ENCODE data around the gene TTLL3. TPM values are rescaled to one million over a fixed set of nuclear protein-coding genes. Genes with fewer than 3 reads are reported as not detected.
A peak's percentile ranks its signal among the peaks of the same experiment; 100 is the strongest.

TTLL3 gene
- total and polyA plus RNA-seq, 2 donors (not counting 1 experiment from before 2014, with no cell fraction given), result 84.5 to 168 TPM

DNA sequence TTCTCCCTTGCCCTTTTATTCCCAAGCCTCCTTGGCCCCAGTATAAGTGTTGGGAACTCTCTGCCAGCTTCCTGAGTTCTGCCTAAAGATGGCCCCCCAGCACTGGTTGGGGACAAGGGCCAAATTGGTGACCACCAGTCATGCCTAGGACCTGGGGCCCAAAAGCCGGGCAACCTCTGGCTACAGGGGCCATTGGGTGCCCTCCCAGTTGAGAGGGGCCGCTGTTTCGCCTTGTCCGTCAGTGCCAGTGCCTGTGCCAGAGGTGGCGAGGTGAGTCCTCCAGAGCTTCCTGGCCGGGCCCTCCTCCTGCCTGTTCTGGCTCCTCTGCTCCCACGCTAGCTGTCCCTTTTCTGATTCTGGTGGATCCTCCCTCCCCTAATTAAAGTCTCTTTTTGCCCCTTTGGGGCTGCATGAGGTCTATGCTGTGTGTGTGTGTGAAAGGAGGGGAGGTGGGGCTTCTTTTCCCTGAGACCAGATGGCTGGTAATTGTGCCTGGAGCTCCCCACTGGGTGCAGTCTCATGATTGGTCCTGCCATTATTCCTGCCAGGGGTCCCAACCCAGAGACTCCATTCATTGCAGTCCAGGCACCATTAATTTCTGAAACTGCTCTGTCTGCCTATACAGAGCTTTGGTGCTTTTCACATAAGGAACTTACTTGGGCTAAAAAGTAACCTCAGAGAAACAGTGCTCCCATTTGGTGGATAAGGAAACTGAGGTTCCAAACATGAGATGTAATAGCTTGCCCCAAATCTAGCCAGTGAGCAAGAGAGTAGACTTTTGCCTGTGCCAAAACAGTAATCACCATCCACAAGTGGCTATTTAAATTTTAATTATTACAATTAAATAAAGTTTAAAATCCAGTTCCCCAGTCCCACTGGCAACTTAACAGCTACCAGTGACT is 3.1 kb upstream of the TTLL3 start:
- CTCF ChIA-PET, result interaction anchor here (1.2 to 2.1 kb wide), 4 partner anchors 10 to 79 kb away, joined by 4 to 6 read pairs (median 5); partner anchors contain the start of gene ARPC4

More for the DNA sequence above, 3.1 kb upstream of the TTLL3 start:
- H4K20me1 ChIP-seq (ENCODE audit: control insufficient read depth, insufficient read depth, low read length, poor library complexity, severe bottlenecking), result peaks cover 25% of the 10 kb centered on the region
- no peak overlapping the region for H3K4me3 ChIP-seq (ENCODE audit: control extremely low read depth in 1 of 5, extremely low read depth in 1 of 5, insufficient read depth in 1 of 5, low read depth in 2 of 5, low read length in 4 of 5)
- H3K4me1 ChIP-seq (ENCODE audit: control insufficient read depth in 2 of 2, insufficient read depth in 2 of 2, low read length in 2 of 2), result peaks cover 24 to 30% of the 10 kb centered on the region in 2 donors
- peaks cover 0 to 41% of the 10 kb centered on the region in 2 experiments for H3K36me3 ChIP-seq (replicated peaks in 1 of 2; ENCODE audit: control extremely low read depth in 1 of 2, control insufficient read depth in 1 of 2, extremely low read depth in 1 of 2, insufficient read depth in 2 of 2, low read length in 1 of 2)
- intact Hi-C loops (cut with micrococcal nuclease), result no loop called here
- Mint-ChIP-seq H3K9me3 (ENCODE audit: insufficient read depth) (no peaks in the 10 kb centered on the region), H3K27ac (peak overlapping the region; percentile 74), H3K27me3 (no peaks in the 10 kb centered on the region), H3K4me3 (no peak overlapping the region), H3K4me1 (peaks cover 38% of the 10 kb centered on the region)
- H3K4me2 ChIP-seq (replicated peaks; ENCODE audit: low read depth, low read length, poor library complexity, severe bottlenecking), result no peak overlapping the region
- no peaks in the 10 kb centered on the region for H3K27me3 ChIP-seq (replicated peaks in 1 of 4; ENCODE audit: control extremely low read depth in 1 of 4, control insufficient read depth in 3 of 4, insufficient read depth in 4 of 4, low read length in 3 of 4)
- no peak overlapping the region for H2AFZ ChIP-seq (ENCODE audit: insufficient read depth, low read depth, low read length, poor library complexity, severe bottlenecking)
- no peaks in the 10 kb centered on the region for H3K9me3 ChIP-seq (ENCODE audit: control extremely low read depth in 1 of 3, control insufficient read depth in 2 of 3, insufficient read depth in 1 of 3, low read length in 2 of 3)
- DNase-seq (no peak), ATAC-seq (ENCODE audit: low read depth) (no peak)
- POLR2A ChIA-PET, result interaction anchor here (0.6 to 1.8 kb wide), 2 partner anchors 54 to 69 kb away, joined by 5 to 7 read pairs; no protein-coding TSS in a partner anchor
- peak overlapping the region in 1 of 2 donors; percentile 90 for H3K27ac ChIP-seq (ENCODE audit: low read length in 2 of 2)
- no peak overlapping the region for H3K9ac ChIP-seq (ENCODE audit: low read length)
- 99% methylated on average over 6 of the region's 7 CpGs for WGBS (ENCODE audit: insufficient coverage)
- peaks cover 21% of the 10 kb centered on the region for H3K79me2 ChIP-seq (ENCODE audit: control insufficient read depth, insufficient read depth, low read length)
- TF ChIP-seq CTCF (IDR thresholded peaks at IDR 0.05) (no peak), EZH2 (IDR thresholded peaks at IDR 0.05; ENCODE audit: borderline replicate concordance, insufficient read depth, low read depth, low read length, poor library complexity, severe bottlenecking) (no peak)
